MM.1S (cell line): ENCODE measurements around the gene HCRTR1.

ENCODE experiments used
- DNase-seq: peaks from one replicate; pipeline ENCODE4 v3.0.0-alpha.2; 2015
- H2AFZ ChIP-seq: fragments of 300-600 bp; sonication (generic); 2 replicates; pipeline ENCODE4 v1.6.0; 2016; ENCODE audit warnings: antibody characterized with exemption, low read length
- H3F3A ChIP-seq: fragments of 300-600 bp; sonication (generic); 2 replicates; pipeline ENCODE4 v1.6.1; 2016; ENCODE audit warnings: mild to moderate bottlenecking, antibody characterized with exemption, low read length, moderate library complexity, mixed read lengths; ENCODE audit not compliant: insufficient read depth
- H3K27ac ChIP-seq: fragments of 300-600 bp; sonication (generic); 2 replicates; pipeline ENCODE4 v1.5.1; 2016; ENCODE audit warnings: mild to moderate bottlenecking, low read length
- H3K27me3 ChIP-seq: fragments of 300-600 bp; sonication (generic); replicated peaks from 2 replicates; pipeline ENCODE4 v1.6.0; 2016; ENCODE audit warnings: low read length; ENCODE audit not compliant: insufficient read depth
- H3K36me3 ChIP-seq: fragments of 300-600 bp; sonication (generic); replicated peaks from 2 replicates; pipeline ENCODE4 v1.6.1; 2016; ENCODE audit warnings: mild to moderate bottlenecking, low read length, mixed read lengths; ENCODE audit not compliant: insufficient read depth
- H3K4me1 ChIP-seq: fragments of 300-600 bp; sonication (generic); 2 replicates; pipeline ENCODE4 v1.6.1; 2016; ENCODE audit warnings: low read length, mixed read lengths
- H3K4me2 ChIP-seq: fragments of 300-600 bp; sonication (generic); 2 replicates; pipeline ENCODE4 v1.6.0; 2016; ENCODE audit warnings: low read depth, low read length
- H3K4me3 ChIP-seq: fragments of 300-600 bp; sonication (generic); 2 replicates; pipeline ENCODE4 v1.5.1; 2016; ENCODE audit warnings: low read length, mixed read lengths
- H3K79me2 ChIP-seq: fragments of 300-600 bp; sonication (generic); 2 replicates; pipeline ENCODE4 v1.6.1; 2016; ENCODE audit warnings: mixed run types, low read length, mixed read lengths
- H3K9ac ChIP-seq: fragments of 300-600 bp; sonication (generic); 2 replicates; pipeline ENCODE4 v1.6.1; 2016; ENCODE audit warnings: low read length, mixed read lengths
- H3K9me2 ChIP-seq: fragments of 300-600 bp; sonication (generic); replicated peaks from 2 replicates; pipeline ENCODE4 v1.6.1; 2016; ENCODE audit warnings: mild to moderate bottlenecking, low read length, mixed read lengths; ENCODE audit not compliant: insufficient read depth
- H3K9me3 ChIP-seq: fragments of 300-600 bp; sonication (generic); replicated peaks from 2 replicates; pipeline ENCODE4 v1.6.1; 2016; ENCODE audit warnings: mild to moderate bottlenecking, low read length, mixed read lengths; ENCODE audit not compliant: insufficient read depth
- H4K20me1 ChIP-seq: fragments of 300-600 bp; sonication (generic); 2 replicates; pipeline ENCODE4 v1.6.1; 2016; ENCODE audit warnings: mild to moderate bottlenecking, low read length, moderate library complexity, mixed read lengths; ENCODE audit not compliant: insufficient read depth
- CTCF ChIP-seq: fragments of 300-600 bp; sonication (generic); IDR thresholded peaks from 2 replicates; pipeline ENCODE4 v1.5.1; 2016; ENCODE audit warnings: antibody characterized with exemption, low read length, mixed read lengths
- EZH2 ChIP-seq: fragments of 300-600 bp; sonication (generic); optimal IDR thresholded peaks from 2 replicates; pipeline ENCODE3; 2017; ENCODE audit warnings: low read depth, mild to moderate bottlenecking, antibody characterized with exemption, low read length, mixed read lengths
- EZH2phosphoT487 ChIP-seq: fragments of 300-600 bp; sonication (generic); IDR thresholded peaks from 2 replicates; pipeline ENCODE4 v1.6.1; 2018; ENCODE audit warnings: antibody characterized with exemption, low read length

The HCRTR1 gene

DNA sequence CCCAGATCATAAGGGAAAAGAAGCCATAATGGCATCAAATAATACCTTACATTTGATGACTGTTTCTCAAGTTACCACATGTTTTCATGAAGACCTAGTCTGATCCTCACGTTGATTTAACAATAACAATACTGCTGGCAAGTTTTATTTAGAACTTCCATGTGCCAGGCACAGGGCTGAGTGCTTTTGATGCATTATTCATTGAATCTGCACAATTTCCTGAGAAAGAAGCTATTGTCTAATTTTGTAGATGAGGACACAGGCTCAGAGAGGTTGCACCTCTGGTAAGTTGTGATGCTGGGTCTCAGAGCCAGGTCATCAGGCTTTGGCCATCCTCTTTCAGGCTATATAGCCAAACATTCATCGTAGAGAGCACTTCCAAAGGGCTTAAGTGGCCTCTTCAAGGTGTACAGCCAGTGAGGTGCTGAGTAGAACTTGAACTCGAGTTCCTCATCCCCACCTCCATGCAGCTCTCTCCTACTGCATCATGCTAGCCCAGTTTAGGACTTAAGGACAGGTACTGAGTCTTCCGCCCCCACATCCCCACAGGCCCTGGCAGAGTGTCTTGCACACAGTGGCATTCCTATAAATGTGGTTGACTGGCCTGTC, 35.5 kb downstream of the HCRTR1 start:
- no peaks in the 10 kb centered on the region for H3F3A ChIP-seq
- no peak overlapping the region for H3K27ac ChIP-seq
- H3K36me3 ChIP-seq: no peaks in the 10 kb centered on the region
- TF ChIP-seq EZH2phosphoT487: no peak
- TF ChIP-seq CTCF: no peak
- no peak for TF ChIP-seq EZH2
- H3K4me1 ChIP-seq: no peaks in the 10 kb centered on the region
- H4K20me1 ChIP-seq: no peaks in the 10 kb centered on the region
- no peak overlapping the region for H3K4me3 ChIP-seq
- DNase-seq: no peak
- no peaks in the 10 kb centered on the region for H3K79me2 ChIP-seq
- H3K4me2 ChIP-seq: no peak overlapping the region
- H3K9ac ChIP-seq: no peak overlapping the region
- no peaks in the 10 kb centered on the region for H3K9me3 ChIP-seq
- H3K9me2 ChIP-seq: no peaks in the 10 kb centered on the region
- peaks cover 42% of the 10 kb centered on the region; the same call in 1 of the 2 replicates for H3K27me3 ChIP-seq
- H2AFZ ChIP-seq: no peak overlapping the region

DNA sequence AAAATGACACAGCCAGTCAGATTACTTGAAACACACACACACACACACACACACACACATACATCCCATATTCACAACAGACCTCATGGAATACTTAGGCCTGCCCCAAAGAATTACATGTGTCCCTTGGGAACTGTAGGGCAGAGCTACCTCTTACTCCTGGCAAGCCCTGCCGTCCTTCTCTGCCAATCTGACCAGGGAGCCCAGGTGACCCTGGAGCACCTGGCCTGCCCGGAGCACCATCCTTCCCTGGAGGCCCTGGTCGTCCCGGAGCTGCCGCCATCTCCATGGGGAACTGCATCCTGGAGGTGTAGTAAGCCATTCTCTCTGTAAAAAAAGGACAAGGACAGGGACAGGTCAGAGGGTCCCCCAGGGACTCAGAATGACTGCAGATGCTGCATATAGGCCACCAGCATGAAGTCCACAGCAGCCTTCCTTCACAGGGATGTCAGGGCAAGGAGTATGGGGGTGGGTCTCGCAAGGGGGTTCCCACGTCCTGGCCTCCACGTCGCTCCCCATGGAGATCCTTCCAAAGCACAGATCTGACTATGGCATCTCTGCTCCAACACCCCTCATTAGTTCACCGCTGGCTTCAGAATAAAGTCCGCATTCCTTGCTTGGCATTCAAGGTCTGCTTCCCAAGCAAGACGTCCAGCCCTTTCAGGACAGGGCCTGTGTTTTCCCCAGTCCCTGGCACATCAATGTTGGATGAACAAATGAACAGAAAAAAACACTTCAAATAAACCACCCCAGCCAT, 36.4 kb downstream of the HCRTR1 start:
- Histone ChIP-seq H3K79me2 (no peaks in the 10 kb centered on the region), H4K20me1 (no peaks in the 10 kb centered on the region), H3K36me3 (no peaks in the 10 kb centered on the region), H3K27ac (no peak overlapping the region), H3F3A (no peaks in the 10 kb centered on the region), H3K9me3 (no peaks in the 10 kb centered on the region), H3K4me3 (no peak overlapping the region), H3K27me3 (peaks cover 50% of the 10 kb centered on the region), H3K9me2 (no peaks in the 10 kb centered on the region), H3K9ac (no peak overlapping the region), H3K4me1 (no peaks in the 10 kb centered on the region), H3K4me2 (no peak overlapping the region), H2AFZ (no peak overlapping the region)
- TF ChIP-seq CTCF (no peak), EZH2phosphoT487 (no peak), EZH2 (no peak)
- no peak for DNase-seq

DNA sequence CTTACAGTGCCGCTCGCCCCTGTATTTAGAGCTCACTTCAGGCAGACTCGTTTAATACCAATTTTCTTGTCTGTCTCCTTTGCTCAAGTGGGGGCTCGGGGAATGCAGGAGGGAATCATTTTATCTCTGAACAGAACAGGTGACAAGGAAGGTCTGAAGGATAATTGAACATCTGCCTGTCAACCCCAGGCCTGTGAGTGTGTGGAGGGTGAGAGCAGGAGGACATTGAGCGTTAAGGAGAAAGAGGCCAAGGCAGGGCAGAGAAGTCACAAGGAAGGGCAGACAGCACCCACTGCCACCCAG, 36.9 kb downstream of the HCRTR1 start:
- Histone ChIP-seq H3K4me3 (no peak overlapping the region), H3K27me3 (peaks cover 54% of the 10 kb centered on the region), H3K9me3 (no peaks in the 10 kb centered on the region), H3K36me3 (no peaks in the 10 kb centered on the region), H3F3A (no peaks in the 10 kb centered on the region), H3K9me2 (no peaks in the 10 kb centered on the region), H3K4me1 (no peaks in the 10 kb centered on the region), H3K79me2 (no peaks in the 10 kb centered on the region), H4K20me1 (no peaks in the 10 kb centered on the region), H2AFZ (no peak overlapping the region), H3K4me2 (no peak overlapping the region), H3K9ac (no peak overlapping the region), H3K27ac (no peak overlapping the region)
- TF ChIP-seq EZH2 (no peak), EZH2phosphoT487 (no peak), CTCF (no peak)
- no peak for DNase-seq
